OCI-LY1 (cell line): ENCODE results near the gene FAM47B.

Source experiments
- H2AFZ ChIP-seq: fragments of 200-600 bp; sonication (generic), shearing (Covaris generic); 2 replicates; pipeline ENCODE4 v1.6.0; 2014; ENCODE audit warnings: antibody characterized with exemption, mild to moderate bottlenecking, low read length
- H3F3A ChIP-seq: fragments of 200-600 bp; sonication (generic), shearing (Covaris generic); 2 replicates; pipeline ENCODE4 v1.6.0; 2014; ENCODE audit warnings: mild to moderate bottlenecking, antibody characterized with exemption, low read length, moderate library complexity; ENCODE audit not compliant: insufficient read depth
- H3K27ac ChIP-seq: fragments of 200-600 bp; sonication (generic); 2 replicates; pipeline ENCODE4 v1.5.1; 2014; ENCODE audit warnings: low read length, mixed run types, mild to moderate bottlenecking, low read depth; ENCODE audit not compliant: poor library complexity, severe bottlenecking
- H3K27me3 ChIP-seq: fragments of 200-600 bp; sonication (generic); 2 replicates; pipeline ENCODE4 v1.6.0; 2014; ENCODE audit warnings: antibody characterized with exemption, mild to moderate bottlenecking, low read length, moderate library complexity; ENCODE audit not compliant: insufficient read depth
- H3K36me3 ChIP-seq: fragments of 200-600 bp; sonication (generic); 2 replicates; pipeline ENCODE4 v1.6.1; 2014; ENCODE audit warnings: mild to moderate bottlenecking, antibody characterized with exemption, low read length, moderate library complexity, mixed read lengths; ENCODE audit not compliant: insufficient read depth
- H3K4me1 ChIP-seq: fragments of 200-600 bp; sonication (generic); 2 replicates; pipeline ENCODE4 v1.5.1; 2014; ENCODE audit warnings: mild to moderate bottlenecking, low read length, moderate library complexity; ENCODE audit not compliant: insufficient read depth, severe bottlenecking
- H3K4me2 ChIP-seq: fragments of 200-600 bp; sonication (generic), shearing (Covaris generic); 2 replicates; pipeline ENCODE4 v1.6.1; 2014; ENCODE audit warnings: low read length
- H3K4me3 ChIP-seq: fragments of 200-600 bp; sonication (generic); 2 replicates; pipeline ENCODE4 v1.5.1; 2014; ENCODE audit warnings: low read length, low read depth, mild to moderate bottlenecking, mixed read lengths; ENCODE audit not compliant: poor library complexity, severe bottlenecking
- H3K79me2 ChIP-seq: fragments of 200-600 bp; shearing (Covaris generic); 2 replicates; pipeline ENCODE4 v1.6.1; 2016; ENCODE audit warnings: mixed run types, low read length, mixed read lengths; ENCODE audit not compliant: insufficient read depth
- H3K9ac ChIP-seq: fragments of 200-600 bp; sonication (generic), shearing (Covaris generic); 2 replicates; pipeline ENCODE4 v1.6.1; 2014; ENCODE audit warnings: mild to moderate bottlenecking, low read length, mixed read lengths
- H3K9me2 ChIP-seq: fragments of 200-600 bp; sonication (generic), shearing (Covaris generic); 2 replicates; pipeline ENCODE4 v1.6.1; 2014; ENCODE audit warnings: low read depth, mild to moderate bottlenecking, low read length, mixed read lengths
- H3K9me3 ChIP-seq: fragments of 200-600 bp; shearing (Covaris generic); 2 replicates; pipeline ENCODE4 v1.6.1; 2014; ENCODE audit warnings: low read length, mixed read lengths
- H4K20me1 ChIP-seq: fragments of 200-600 bp; sonication (generic), shearing (Covaris generic); 2 replicates; pipeline ENCODE4 v1.6.0; 2016; ENCODE audit warnings: mild to moderate bottlenecking, low read length; ENCODE audit not compliant: insufficient read depth
- CTCF ChIP-seq: fragments of 200-600 bp; sonication (generic), shearing (Covaris generic); IDR thresholded peaks from 2 replicates; pipeline ENCODE4 v1.5.1; 2017; ENCODE audit warnings: mild to moderate bottlenecking, antibody characterized with exemption, low read length, moderate library complexity, mixed read lengths
- EZH2 ChIP-seq: fragments of 200-600 bp; sonication (generic), shearing (Covaris generic); IDR thresholded peaks from 2 replicates; pipeline ENCODE4 v1.8.0; 2017; ENCODE audit warnings: borderline replicate concordance, mixed run types, mild to moderate bottlenecking, antibody characterized with exemption, low read length, moderate library complexity, mixed read lengths

Gene FAM47B

GRCh38 chrX:34987646-34988045, 45.0 kb downstream of the FAM47B start:
- H3K36me3 ChIP-seq = no peaks in the 10 kb centered on the region
- H3K4me1 ChIP-seq = no peaks in the 10 kb centered on the region
- H2AFZ ChIP-seq = no peak overlapping the region
- H3K9ac ChIP-seq = no peak overlapping the region
- no peaks in the 10 kb centered on the region for H3K9me3 ChIP-seq
- H3F3A ChIP-seq = no peaks in the 10 kb centered on the region
- no peaks in the 10 kb centered on the region for H3K9me2 ChIP-seq
- no peak overlapping the region for H3K27ac ChIP-seq
- no peaks in the 10 kb centered on the region for H3K27me3 ChIP-seq
- H3K79me2 ChIP-seq = no peaks in the 10 kb centered on the region
- no peaks in the 10 kb centered on the region for H4K20me1 ChIP-seq
- no peak overlapping the region for H3K4me2 ChIP-seq
- no peak overlapping the region for H3K4me3 ChIP-seq
- no peak for TF ChIP-seq EZH2
- TF ChIP-seq CTCF = no peak
